Stimulated activated CD4-positive, alpha-beta T cell treated with anti-CD3 and anti-CD28 coated beads, Interleukin-1b, Interleukin-23, amount 100 ng/mL, for 48 hours (primary cell): ENCODE measurements around the gene GABRR2.
"Not testable (repeated sequence)": the region's sequence is repeated elsewhere in the genome, so short reads cannot be mapped to it uniquely, and the experiment has no call there.

Experiments
- DNase-seq: peaks from one replicate; pipeline ENCODE4 v3.0.0-alpha.2; 2020

GABRR2 gene

DNA sequence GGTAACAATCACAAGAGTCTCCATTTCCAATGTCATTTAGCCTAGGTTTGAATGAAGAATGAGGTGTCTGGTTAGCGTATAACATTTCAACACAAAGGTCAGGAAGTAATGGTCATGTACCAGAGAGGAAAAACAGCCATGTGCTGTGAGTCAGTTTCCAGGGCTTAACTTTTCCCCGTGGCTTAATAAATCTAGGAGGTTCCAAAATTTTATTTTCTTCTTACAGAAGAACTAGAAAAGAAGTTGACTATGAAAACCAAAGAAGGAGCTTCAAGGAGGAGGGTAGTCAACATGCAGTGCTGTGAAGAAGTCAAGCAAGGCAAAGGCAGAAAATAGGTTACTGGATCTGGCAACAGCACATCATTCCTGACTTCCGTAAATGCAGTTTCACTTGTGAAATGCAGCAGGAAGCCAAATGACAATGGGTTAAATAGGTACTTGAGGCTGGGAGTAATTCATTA lies 8.4 kb upstream of the GABRR2 start:
- no peak for DNase-seq

DNA sequence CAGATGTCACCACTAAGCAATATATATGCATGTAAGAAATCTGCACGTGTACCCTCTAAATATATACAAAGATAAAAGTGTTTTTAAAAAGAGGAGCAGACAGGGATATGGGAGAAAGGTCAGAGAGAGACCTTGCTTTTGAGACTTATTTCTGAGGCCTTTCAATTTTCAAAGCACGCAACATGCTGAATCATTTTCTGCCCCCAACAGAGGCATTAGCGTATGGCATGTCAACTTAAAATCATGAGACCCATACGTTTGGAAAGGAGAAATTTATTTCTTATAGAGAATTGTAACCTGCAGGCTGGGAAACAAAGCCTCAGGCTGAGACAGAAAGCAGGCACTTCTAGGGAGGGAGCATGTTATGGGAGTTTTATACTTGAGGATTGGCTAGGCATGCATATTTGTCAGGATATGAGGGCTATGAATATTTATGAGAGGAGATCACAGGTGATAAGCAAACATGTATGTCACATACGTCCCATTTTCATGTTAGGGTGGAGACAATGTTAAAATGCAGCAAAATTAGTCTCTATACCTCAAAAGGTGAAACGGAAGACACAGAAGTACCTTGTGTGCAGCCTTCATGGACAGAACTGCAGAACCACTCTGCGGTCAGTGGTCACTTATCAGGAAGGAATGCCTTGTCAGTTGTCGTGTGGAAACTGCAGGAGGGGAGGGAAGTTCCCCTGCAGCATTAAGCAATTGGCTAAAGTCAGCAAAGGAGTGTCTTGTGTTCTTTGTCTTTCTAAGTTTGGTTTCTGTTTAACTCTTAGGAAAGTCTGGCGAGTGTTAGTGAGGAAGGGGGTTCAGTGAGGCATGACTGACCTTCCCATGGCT lies 6.3 kb upstream of the GABRR2 start:
- DNase-seq: no peak

DNA sequence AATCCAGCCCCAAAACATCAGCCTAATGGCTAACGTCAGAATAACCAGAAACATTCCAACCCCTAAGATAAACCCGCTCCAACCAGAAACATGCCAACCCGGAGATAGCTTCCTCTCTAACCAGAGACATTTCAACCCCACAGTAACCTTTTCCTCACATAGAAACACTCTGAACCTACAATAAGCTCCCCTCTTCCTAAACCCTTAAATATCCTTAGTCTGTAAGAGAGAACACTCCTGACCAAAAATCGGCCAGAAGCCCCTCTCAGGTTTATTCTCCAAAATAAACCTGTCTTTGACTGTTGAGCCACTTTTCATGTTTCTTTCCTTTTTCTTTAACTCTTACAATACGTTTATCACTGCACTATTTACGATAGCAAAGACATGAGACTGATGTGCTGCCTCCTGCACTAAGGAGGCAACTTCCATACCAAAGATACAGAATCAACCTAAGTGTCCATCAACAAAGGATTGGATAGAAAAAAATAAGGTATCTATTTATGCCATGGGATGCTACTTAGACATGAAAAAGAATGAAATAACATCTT lies 5.0 kb upstream of the GABRR2 start:
- DNase-seq: no peak

DNA sequence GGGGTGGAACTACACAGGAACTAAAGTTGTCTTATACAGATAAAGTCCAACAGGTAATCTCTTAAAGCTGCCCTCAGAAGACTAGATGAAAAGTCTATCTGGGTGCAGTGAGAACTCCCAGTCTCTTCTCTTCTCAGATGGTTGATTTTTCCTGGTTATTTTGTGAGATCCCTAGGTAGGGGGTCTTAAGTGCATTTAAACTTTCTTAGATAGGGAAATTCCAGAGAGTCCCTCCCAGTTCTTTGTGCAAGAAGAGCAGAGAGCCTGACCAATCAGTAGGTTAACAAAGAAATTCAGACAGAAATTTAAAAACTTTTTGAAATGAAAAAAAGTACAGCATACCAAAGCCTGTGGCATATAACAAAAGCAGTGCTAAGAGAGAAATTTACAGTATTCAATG lies 2.0 kb upstream of the GABRR2 start:
- no peak for DNase-seq

DNA sequence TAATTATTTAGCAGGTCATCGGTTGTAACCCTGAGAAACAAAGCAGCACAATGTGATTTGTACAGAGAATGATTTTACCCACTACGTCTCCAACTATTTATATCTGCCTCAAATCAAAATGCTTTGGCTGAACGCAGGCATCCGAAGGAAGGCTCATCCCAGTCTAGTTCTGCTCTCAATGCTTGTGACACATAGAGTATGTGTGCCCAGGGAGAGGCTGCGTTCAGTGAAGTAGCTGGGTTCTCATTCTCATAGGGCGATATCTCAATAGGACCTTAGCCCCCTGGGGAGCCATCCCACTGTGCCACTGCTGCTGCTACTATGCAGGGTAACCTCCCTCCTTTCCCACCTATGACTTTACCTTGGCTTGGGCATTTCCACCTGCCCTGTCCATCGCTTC lies 407 bp downstream of the GABRR2 start:
- DNase-seq: no peak

DNA sequence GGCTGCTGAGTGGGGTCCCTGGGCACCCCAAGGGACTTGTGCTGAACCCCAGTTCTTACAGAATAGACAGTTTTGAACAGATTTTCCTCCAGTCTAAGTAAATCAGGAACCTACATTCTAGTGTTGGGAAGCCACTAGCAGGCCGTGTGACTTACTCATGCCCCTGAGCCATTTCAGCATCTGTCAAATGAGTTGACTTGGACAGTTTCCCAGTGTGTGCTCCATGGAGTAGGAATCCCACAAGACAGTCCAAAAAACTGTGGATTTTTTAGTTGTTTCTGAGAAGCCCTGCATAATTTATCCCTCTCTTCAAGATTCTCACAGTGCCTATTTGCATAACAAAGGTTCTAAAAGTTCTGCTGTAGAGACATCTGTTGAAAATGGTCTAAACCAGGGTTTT lies 2.1 kb downstream of the GABRR2 start:
- DNase-seq: no peak

DNA sequence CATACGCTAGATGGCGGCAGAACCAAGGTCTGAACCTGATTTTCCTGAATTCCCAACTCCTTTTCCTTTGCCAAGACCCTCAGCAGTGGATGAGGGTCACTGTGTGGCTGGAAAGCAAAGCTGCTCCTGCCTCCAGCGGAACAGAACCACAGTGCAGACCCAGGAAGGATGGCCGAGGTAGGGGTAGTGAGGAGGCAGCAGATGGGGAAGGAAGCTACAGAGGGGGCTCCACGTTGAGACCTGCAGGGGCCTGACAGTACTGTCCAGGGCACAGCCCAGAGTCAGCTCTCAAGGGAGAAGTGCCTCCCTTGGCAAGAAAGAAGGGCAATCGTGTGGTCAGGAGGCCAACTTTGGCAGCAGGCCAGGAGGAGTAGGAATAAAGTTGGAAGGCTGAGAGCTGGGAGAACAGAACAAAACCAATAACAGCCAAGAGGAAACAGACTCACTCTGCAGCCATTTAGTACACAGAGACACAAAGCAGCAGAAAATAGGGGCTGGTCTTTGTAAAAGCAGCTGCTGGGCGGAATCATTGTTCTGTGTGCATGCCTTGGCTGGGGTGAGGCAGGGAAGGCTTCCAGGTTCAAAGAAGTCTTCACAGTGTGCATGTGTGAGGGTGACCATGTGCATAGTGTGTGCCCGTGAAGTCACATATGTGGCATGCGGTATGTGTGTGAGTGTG lies 3.1 kb downstream of the GABRR2 start:
- no peak for DNase-seq

DNA sequence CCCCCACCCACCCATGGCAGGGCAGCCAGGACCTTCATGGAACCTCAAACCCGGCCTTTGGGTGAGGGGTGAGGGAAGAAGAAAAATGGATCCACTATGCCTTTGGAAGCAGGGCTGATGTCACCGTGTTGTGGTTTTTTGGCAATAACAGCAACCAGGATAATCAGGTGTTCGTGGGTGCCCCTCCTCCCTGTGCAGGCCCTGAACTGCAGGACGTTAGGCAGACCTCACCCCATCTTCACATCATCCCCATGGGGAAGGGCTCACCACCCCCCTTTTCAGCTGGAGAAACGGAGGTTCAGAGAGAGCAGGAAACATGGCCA lies 3.6 kb downstream of the GABRR2 start:
- DNase-seq: no peak

DNA sequence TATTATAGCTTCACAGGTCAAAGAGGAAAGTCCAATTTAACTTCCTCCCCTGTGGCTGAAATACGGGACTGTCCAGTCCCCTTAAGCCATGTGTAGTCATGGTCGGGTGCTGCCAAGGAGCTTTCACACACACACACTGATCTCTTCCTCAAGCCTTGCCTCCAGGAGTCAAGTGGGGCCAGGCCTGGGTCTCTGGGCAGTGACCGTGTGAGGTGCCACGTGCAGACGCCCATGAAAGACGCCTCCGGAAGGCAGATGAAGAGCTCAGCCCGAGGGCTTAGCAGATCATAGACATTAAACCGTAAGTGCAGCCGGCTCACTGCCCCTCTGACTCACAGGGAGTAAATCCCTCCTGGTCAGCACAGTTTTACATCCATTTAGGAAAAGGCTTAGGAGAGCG lies 4.2 kb downstream of the GABRR2 start:
- no peak for DNase-seq

DNA sequence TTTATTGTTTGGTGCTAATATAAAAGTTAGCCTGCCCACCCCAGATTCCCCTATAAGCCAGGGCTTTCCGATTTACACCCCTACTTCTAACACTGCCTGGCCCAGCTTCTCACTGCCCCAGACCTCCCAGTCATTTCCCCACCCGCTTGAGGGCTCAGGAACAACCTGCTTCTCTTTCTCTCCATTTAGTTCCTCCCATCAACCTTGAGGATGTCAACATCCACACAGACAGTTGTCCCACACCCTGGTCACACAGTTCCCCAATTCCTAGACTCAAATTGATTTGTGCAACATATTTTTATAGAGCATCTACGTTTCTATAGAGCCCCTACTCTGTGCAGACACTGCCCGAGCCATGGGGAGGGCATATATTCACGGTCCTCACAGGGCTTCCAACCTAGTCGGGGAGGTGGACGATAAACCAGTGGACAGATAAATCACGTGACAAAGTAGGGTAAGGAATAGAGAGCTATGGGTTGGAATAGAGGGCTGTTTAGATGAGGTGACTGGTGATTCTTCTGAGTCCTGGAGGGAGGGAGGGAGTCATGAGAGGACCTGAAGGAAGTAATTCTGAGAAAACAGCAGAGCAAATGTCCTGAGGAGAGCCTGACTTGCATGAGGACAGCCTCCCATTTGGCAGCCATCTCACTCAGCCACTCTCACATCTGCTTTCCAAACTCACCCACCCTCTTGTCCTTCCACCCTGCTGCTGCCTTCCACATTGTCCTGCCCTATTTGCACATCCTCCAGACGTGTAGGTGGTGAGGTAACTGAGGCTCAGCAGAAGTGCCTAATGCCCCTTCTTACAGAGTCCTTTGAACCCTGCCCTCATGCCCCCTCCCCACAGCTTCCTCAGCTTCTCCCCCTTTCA lies 6.3 kb downstream of the GABRR2 start:
- no peak for DNase-seq

DNA sequence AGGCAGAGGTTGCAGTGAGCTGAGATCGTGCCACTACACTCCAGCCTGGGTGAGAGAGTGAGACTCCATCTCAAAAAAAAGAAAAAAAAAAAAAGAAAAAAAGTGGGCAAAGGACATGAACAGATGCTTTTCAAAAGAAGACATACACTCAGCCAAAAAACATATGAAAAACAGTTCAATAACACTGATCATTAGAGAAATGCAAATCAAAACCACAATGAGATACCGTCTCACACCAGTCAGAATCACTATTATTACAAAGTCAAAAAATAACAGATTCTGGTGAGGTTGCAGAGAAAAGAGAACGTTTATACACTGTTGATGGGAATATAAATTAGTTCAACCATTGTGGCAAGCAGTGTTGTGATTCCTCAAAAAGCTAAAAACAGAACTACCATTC lies 10.6 kb downstream of the GABRR2 start:
- DNase-seq: not testable (repeated sequence)

DNA sequence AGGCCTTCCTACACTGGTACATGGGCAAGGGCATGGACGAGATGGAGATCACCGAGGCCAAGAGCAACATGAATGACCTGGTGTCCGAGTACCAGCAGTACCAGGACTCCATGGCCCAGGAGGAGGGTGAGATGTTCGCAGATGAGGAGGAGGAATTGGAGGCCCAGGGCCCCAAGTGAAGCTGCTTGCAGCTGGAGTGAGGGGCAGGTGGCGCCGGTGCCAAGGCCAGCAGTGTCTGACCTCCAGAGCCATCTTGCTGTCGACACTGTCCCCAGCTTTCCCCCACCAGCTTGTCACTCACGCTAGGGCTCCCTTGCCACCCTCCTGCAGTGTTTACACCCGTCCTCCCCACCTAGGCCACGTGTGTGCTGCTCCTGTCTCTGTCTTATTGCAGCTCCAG lies 12.2 kb downstream of the GABRR2 start:
- DNase-seq: no peak

DNA sequence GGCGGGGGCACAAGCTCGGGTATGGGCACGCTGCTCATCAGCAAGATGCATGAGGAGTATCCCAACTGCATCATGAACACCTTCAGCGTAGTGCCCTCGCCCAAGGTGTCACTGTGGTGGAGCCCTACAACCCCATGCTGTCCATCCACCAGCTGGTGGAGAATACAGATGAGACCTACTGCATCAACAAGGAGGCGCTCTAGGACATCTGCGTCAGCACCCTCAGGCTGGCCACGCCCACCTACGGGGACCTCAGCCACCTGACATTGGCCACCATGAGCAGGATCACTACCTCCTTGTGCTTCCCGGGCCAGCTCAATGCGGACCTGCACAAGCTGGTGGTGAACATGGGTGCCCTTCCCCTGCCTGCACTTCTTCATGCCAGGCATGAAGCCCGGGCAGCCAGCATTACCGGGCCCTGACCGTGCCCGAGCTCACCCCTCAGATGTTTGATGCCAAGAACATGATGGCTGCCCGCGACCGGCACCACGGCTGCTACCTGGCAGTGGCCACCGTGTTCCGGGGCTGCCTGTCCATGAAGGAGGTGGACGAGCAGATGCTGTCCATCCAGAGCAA lies 12.8 kb downstream of the GABRR2 start:
- DNase-seq: no peak

DNA sequence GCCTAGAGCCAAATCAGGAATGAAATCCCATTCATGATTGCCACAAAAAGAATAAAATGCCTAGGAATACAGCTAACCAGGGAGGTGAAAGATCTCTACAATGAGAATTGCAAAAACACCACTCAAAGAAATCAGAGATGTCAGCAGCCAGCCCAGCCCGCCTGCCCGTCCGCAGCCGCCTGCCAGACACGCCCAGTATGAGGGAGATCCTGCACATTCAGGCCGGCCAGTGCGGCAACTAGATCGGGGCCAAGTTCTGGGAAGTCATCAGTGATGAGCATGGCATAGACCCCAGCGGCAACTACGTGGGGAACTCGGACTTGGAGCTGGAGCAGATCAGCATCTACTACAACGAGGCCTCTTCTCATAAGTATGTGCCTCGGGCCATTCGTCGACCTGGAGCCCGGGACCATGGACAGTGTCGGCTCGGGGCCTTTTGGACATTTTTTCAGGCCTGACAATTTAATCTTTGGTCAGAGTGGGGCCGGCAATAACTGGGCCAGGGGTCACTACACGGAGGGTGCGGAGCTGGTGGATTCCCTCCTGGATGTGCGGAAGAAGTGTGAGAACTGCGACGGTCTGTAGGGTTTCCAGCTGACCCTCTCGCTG lies 13.4 kb downstream of the GABRR2 start:
- DNase-seq: no peak

DNA sequence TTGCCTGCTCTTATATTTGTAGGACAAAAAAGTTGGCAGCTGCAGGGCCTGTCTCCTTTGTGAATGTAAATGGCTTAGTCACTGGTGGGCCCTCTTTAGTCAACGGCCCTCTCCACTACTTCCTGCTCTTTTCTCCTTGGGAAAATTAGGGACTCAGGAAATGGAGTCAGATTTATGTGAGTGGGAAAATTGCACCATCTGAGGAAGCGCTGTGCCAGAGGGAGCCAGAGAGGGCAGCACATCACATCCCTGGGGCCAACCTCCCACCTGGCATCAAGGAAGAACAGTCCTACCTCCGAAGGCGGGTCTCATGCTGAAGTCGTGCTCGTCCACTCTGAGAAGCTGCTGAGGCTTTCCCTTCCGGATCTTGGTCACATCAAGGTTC lies 15.6 kb downstream of the GABRR2 start:
- no peak for DNase-seq

DNA sequence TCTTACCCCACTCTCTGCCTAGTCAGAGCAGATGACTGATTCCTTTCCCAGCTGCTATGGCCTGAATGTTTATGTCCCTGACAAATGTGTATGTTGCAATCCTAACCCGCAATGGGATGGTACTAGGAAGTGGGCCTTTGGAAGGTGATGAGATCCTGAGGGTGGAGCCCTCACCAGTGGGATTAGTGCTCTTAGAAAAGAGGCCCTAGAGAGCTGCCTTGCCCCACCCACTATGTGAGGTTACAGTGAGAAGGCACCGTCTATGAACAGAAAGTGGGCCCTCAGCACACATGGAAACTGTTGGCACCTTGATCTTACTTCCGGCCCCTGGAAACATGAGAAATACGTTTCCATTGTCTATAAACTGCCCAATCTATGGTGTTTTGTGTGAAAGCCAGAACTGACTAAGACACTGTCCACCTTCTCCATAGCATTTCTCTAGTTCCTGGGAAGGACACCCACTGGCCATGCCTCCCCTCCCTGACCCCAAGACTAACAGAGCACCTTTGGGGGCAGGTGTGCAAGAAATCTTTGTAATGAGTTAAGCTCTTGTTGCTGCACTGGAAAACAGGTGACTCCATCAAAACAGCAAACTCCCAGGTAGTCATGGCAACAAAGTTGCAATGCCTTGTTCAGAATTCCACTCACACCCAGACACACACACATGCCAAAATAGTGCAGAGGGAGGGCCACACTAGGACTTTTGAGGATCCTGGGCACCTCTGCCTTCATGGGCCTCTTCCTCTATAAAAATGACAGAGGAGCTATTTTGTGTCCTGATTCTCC lies 16.2 kb downstream of the GABRR2 start:
- peak; percentile 39 for DNase-seq

DNA sequence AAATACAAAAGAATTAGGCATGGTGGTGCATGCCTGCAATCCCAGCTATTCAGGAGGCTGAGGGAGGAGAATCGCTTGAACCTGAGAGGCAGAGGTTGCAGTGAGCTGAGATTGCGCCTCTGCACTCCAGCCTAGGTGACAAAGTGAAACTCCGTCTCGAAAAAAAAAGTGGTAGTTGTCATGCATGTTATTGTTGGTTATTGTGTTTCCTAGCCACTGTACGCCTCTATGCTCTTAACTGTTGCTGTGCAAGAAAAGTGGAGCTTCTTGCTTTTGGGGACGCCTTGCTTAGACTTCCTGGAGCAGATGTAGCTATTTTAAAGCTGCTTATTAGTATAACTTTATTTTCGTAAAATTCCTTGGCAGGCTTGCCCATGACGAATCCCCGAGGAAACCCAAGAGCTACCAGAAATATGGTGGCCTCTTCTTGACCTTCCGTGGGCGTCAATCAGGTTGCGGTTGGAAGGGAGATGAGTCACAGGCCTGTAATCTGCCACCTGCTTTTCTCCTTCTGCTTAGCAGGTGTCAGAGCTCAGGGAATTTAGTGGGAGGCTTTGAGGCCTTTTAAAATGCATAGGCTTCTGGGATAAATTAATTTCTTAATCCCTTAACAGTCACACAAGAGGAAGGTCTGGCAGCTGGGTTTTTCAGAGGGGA lies 17.3 kb downstream of the GABRR2 start:
- DNase-seq: peak; percentile 62

DNA sequence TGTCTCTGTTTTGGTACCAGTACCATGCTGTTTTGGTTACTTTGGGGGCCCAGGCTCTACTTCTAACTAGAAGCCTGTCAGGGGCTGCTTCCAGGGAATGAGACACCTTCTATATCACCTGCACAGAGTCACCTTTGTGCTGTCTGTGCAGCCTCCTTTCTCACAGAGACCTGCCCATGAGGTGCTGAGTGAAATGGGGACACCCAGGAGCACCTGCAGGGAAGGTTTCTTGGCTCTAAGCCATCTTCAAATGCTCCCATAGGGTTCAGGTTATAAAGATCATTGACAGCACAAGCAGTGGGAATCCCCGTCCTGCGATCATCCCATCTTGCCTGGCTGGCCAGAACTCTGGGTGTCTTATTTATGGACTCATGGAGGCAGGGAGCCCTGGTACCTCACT lies 19.1 kb downstream of the GABRR2 start:
- no peak for DNase-seq

DNA sequence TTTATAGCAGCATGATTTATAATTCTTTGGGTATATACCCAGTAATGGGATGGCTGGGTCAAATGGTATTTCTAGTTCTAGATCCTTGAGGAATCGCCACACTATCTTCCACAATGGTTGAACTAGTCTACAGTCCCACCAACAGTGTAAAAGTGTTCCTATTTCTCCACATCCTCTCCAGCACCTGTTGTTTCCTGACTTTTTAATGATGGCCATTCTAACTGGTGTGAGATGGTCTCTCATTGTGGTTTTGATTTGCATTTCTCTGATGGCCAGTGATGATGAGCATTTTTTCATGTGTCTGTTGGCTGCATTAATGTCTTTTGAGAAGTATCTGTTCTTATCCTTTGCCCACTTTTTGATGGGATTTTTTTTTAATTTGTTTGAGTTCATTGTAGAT lies 20.0 kb downstream of the GABRR2 start:
- DNase-seq: not testable (repeated sequence)

DNA sequence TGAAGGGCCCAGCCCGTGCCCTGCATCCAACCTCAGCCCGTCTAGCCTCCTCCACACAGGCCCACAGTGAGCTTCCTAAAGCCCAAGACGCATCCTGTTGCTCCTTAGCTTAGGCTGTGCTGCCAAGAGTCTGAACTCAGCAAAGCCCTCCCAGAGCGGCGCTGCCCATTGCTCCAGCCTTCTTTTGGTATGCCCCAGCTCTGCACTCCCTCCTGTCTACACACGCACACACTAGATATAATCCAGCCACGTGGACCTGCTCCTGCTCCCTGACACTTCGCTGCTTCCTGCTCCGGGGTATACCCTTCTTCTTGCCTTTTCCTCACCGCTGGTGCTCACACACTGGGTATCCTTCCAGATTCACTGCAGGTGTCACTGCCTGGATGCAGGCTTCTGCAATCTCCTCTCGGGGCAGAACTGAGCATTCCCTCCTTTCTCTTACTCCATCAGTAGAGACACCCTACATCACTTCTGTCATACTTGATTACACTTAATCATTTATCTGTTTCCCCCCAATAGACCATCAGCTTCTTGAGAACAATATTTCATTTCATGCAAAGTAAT lies 23.8 kb downstream of the GABRR2 start:
- DNase-seq: no peak
